AG09309 (cell line): Measurements from ENCODE around the gene EPHA8.
A peak's percentile ranks its signal among the peaks of the same experiment; 100 is the strongest.

ENCODE experiments used
- DNase-seq: peaks from one replicate; pipeline ENCODE4 v3.0.0-alpha.2; 2010; ENCODE audit warnings: low read depth
- H3K4me3 ChIP-seq: 2 replicates; pipeline ENCODE4 v1.5.1; 2011; ENCODE audit warnings: mild to moderate bottlenecking, low read depth, low read length, moderate library complexity; ENCODE audit not compliant: control insufficient read depth
- CTCF ChIP-seq: IDR thresholded peaks from 2 replicates; pipeline ENCODE4 v1.5.1; 2011; ENCODE audit warnings: mild to moderate bottlenecking, low read depth, low read length, inconsistent platforms; ENCODE audit not compliant: insufficient read depth, control insufficient read depth; ENCODE audit errors: missing control alignments

EPHA8 gene

DNA sequence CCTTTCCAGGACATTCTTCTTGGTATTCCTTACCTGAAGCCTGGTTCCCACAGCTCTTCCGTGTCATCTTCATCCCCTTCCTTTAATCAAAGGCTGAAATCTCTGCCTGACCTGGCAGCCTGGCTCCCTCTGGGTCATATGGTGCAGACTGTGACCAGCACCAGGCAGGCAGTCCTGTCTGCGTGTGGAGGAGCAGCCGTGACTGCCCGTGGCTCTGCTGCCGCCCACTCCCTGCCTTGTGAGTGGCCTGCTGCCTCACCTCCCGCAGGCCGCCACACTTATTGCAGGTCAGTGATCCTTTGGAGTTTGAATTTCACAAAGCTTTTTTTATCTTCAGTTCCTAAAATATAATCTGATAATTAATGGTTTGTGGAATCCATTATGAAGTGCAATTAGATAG is 36.2 kb upstream of the EPHA8 start:
- H3K4me3 ChIP-seq: no peak overlapping the region
- no peak for DNase-seq
- TF ChIP-seq CTCF: no peak

GRCh38 chr1:22527555-22528296 is 35.6 kb upstream of the EPHA8 start:
- no peak overlapping the region for H3K4me3 ChIP-seq
- TF ChIP-seq CTCF: peak; percentile 14
- DNase-seq: no peak

GRCh38 chr1:22528451-22528850 is 34.8 kb upstream of the EPHA8 start:
- no peak for TF ChIP-seq CTCF
- no peak overlapping the region for H3K4me3 ChIP-seq
- no peak for DNase-seq

GRCh38 chr1:22529901-22530621 is 33.2 kb upstream of the EPHA8 start:
- no peak overlapping the region for H3K4me3 ChIP-seq
- DNase-seq: no peak
- no peak for TF ChIP-seq CTCF

DNA sequence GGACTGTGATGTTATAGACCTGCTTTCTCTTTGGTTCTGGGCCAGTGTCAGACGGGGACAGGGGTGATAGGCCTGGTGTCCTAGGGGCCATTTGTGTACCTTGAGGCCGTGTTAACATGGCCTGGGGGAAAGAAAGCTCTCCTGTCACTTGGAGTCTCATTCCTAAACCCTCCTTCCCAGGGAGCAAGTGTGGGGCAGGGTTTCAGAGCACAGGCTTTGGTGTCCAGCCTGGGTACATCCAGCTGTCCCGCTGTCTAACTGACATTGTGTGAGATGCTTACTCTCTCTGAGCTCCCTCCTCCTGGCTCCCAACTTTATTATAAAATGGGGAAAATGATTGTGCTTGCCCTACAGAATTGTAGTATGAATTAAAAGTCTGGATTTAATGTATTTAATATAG is 32.6 kb upstream of the EPHA8 start:
- TF ChIP-seq CTCF: no peak
- H3K4me3 ChIP-seq: no peak overlapping the region
- no peak for DNase-seq

DNA sequence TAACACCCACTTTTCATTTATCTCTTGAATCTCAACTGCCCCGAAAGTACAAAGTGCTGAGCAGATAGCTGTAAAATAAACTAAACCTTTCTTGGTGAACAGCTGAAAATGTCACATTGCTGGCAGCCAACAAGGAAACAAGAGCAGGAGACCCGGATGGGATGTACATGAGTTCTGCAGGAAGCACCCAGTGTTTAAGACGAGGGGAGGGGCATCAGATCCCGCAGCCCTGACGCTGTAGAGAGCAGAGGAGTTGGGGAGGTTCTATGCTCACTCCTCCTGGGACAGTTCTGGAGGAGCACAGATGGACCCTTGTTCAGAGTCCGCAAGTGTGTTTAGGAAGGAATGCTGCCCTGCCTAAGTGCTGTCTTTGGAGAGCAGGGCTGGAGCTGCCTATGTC is 32.0 kb upstream of the EPHA8 start:
- TF ChIP-seq CTCF: no peak
- no peak overlapping the region for H3K4me3 ChIP-seq
- no peak for DNase-seq
